GM10266 (cell line): ENCODE results near the gene KLKB1.
"Not testable (repeated sequence)": the region's sequence is repeated elsewhere in the genome, so short reads cannot be mapped to it uniquely, and the experiment has no call there.

Experiments used
- DNase-seq: peaks from one replicate; pipeline ENCODE4 v3.0.0; 2012; ENCODE audit errors: extremely low spot score
- CTCF ChIP-seq: IDR thresholded peaks from 2 replicates; pipeline ENCODE4 v1.5.1; 2012; ENCODE audit warnings: mild to moderate bottlenecking, low read depth; ENCODE audit not compliant: control insufficient read depth, insufficient read depth; ENCODE audit errors: missing control alignments

KLKB1 gene

GRCh38 chr4:186266729-186267456 is 39.6 kb downstream of the KLKB1 start:
- no peak for TF ChIP-seq CTCF

GRCh38 chr4:186271081-186271678 is 43.9 kb downstream of the KLKB1 start:
- no peak for DNase-seq
- no peak for TF ChIP-seq CTCF

More at GRCh38 chr4:186266729-186267456, 39.6 kb downstream of the KLKB1 start:
- DNase-seq: no peak

- no peak for TF ChIP-seq CTCF
Measured at GRCh38 chr4:186272699-186273391, 45.5 kb downstream of the KLKB1 start.

GRCh38 chr4:186273392-186273789 is 46.1 kb downstream of the KLKB1 start:
- DNase-seq: not testable (repeated sequence)

More at GRCh38 chr4:186272699-186273391, 45.5 kb downstream of the KLKB1 start:
- no peak for DNase-seq

GRCh38 chr4:186283311-186283710 is 56.0 kb downstream of the KLKB1 start:
- DNase-seq: no peak

GRCh38 chr4:186285147-186285546 is 57.8 kb downstream of the KLKB1 start:
- no peak for DNase-seq
- no peak for TF ChIP-seq CTCF

More at GRCh38 chr4:186283311-186283710, 56.0 kb downstream of the KLKB1 start:
- no peak for TF ChIP-seq CTCF

- TF ChIP-seq CTCF: no peak
Measured at GRCh38 chr4:186286581-186286980, 59.3 kb downstream of the KLKB1 start.

More at GRCh38 chr4:186286581-186286980, 59.3 kb downstream of the KLKB1 start:
- no peak for DNase-seq
